ENCODE measurements around the gene TFDP1. TPM values are rescaled to one million over a fixed set of nuclear protein-coding genes. Genes with fewer than 3 reads are reported as not detected.

Gene TFDP1
- total RNA-seq = 10 to 100 TPM; 23.2 to 45.2 (median 37.9) TPM

- no peaks in the 10 kb centered on the region for H3K27me3 ChIP-seq
- DNase-seq (peak; percentile 42 to 96), ATAC-seq (ENCODE audit: low FRiP score in 2 of 2) (peak; percentile 61 to 93)
- peaks cover 8 to 30% (median 13%) of the 10 kb centered on the region in 4 donors for H3K4me1 ChIP-seq
- H3K27ac ChIP-seq = peak within 1 kb of the TSS in 1 of 4 donors; percentile 72
- TF ChIP-seq CTCF (IDR thresholded peaks at IDR 0.05) (peak in 1 of 6 experiments; percentile 16), POLR2AphosphoS5 (IDR thresholded peaks at IDR 0.05) (no peak), EP300 (IDR thresholded peaks at IDR 0.05) (no peak), POLR2A (IDR thresholded peaks at IDR 0.05) (no peak)
- no peaks in the 10 kb centered on the region for H3K9me3 ChIP-seq
- WGBS, 2 donors = 2 to 4% methylated on average over 39 to 45 of the region's 92 CpGs
- H3K36me3 ChIP-seq = peaks cover 0 to 10% (median 0%) of the 10 kb centered on the region in 4 donors
- H3K4me3 ChIP-seq = peak within 1 kb of the TSS; percentile 69 to 82 (median 75)
These were observed at the start of gene TFDP1 for GRCh38 chr13:113584205-113584869. TSS of gene TFDP1 (plus strand) at chr13:113584753. CDS start at chr13:113585838, 1,085 bp downstream.

GRCh38 chr13:113535381-113535781, 49.2 kb upstream of the TFDP1 start:
- Histone ChIP-seq H3K4me3 (no peak overlapping the region), H3K27ac (no peak overlapping the region), H3K27me3 (no peaks in the 10 kb centered on the region), H3K36me3 (peaks cover 3 to 65% (median 34%) of the 10 kb centered on the region in 4 donors), H3K9me3 (no peaks in the 10 kb centered on the region), H3K4me1 (no peaks in the 10 kb centered on the region)
- no peak for TF ChIP-seq CTCF (IDR thresholded peaks at IDR 0.05)
- TF ChIP-seq POLR2A (IDR thresholded peaks at IDR 0.05) = no peak
- TF ChIP-seq POLR2AphosphoS5 (IDR thresholded peaks at IDR 0.05) = no peak
- no peak for TF ChIP-seq EP300 (IDR thresholded peaks at IDR 0.05)
- ATAC-seq (ENCODE audit: low FRiP score in 2 of 2) = no peak
- no peak for DNase-seq
- 95 to 99% methylated on average over 13 of the region's 13 CpGs for WGBS, 2 donors

GRCh38 chr13:113536461-113537110, 48.0 kb upstream of the TFDP1 start:
- no peak for TF ChIP-seq CTCF (IDR thresholded peaks at IDR 0.05)
- TF ChIP-seq EP300 (IDR thresholded peaks at IDR 0.05) = no peak
- no peak for TF ChIP-seq POLR2A (IDR thresholded peaks at IDR 0.05)
- no peak for TF ChIP-seq POLR2AphosphoS5 (IDR thresholded peaks at IDR 0.05)
- no peak for ATAC-seq (ENCODE audit: low FRiP score in 2 of 2)
- 95 to 96% methylated on average over 18 of the region's 18 CpGs for WGBS, 2 donors
- Histone ChIP-seq H3K4me3 (no peak overlapping the region), H3K27me3 (no peaks in the 10 kb centered on the region), H3K27ac (no peak overlapping the region), H3K9me3 (peaks cover 0 to 6% (median 0%) of the 10 kb centered on the region in 4 donors), H3K36me3 (peaks cover 3 to 64% (median 34%) of the 10 kb centered on the region in 4 donors), H3K4me1 (no peaks in the 10 kb centered on the region)
- DNase-seq = no peak

- TF ChIP-seq POLR2AphosphoS5 (IDR thresholded peaks at IDR 0.05) (no peak), POLR2A (IDR thresholded peaks at IDR 0.05) (no peak), CTCF (IDR thresholded peaks at IDR 0.05) (no peak), EP300 (IDR thresholded peaks at IDR 0.05) (no peak)
- DNase-seq (no peak), ATAC-seq (ENCODE audit: low FRiP score in 2 of 2) (no peak)
- Histone ChIP-seq H3K27ac (no peak overlapping the region), H3K4me1 (no peaks in the 10 kb centered on the region), H3K27me3 (no peaks in the 10 kb centered on the region), H3K36me3 (peaks cover 3 to 59% (median 28%) of the 10 kb centered on the region in 4 donors), H3K4me3 (no peak overlapping the region), H3K9me3 (peaks cover 0 to 6% (median 0%) of the 10 kb centered on the region in 4 donors)
- 90% methylated on average over 19 of the region's 19 CpGs for WGBS, 2 donors
These were observed 47.3 kb upstream of the TFDP1 start for GRCh38 chr13:113537205-113537604.
